GM21825 (cell line): ENCODE data around the gene KIF5A.
A peak's percentile ranks its signal among the peaks of the same experiment; 100 is the strongest.

Source experiments
- ATAC-seq: cut with Tn5 transposase; IDR thresholded peaks from one replicate; pipeline ENCODE4 v1.9.1; 2021; ENCODE audit warnings: mild to moderate bottlenecking, moderate library complexity; ENCODE audit not compliant: unreplicated experiment

The KIF5A gene

DNA sequence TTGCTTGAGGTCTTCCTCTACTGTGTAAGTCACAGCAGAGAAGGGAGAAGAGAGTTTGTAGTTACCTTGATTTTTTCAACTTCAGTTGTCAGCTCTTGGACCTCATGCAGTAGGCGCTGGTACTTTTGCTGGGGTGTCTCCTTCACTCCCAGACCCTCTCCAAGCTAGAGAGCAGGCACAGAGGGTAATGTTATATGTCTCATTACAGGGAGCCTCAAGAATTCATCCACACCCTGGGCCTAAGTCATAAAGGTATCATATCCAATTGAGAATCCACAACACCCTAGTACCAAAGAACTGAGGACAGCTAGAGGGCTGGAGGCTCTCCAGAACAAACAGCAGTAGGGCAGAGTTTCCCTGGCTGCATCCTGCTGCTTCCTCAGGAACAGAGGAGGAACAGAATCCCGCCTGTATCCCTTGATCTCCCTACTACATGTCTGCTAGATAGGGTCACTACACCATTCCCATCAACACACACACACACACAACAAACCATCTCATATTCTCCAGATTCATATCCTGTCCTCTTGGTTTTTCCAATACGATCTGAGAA lies 14.8 kb upstream of the KIF5A start:
- ATAC-seq: no peak

- ATAC-seq: no peak
These were observed 13.9 kb upstream of the KIF5A start for GRCh38 chr12:57535764-57536596.

- no peak for ATAC-seq
These were observed 13.3 kb upstream of the KIF5A start for GRCh38 chr12:57536597-57536942.

DNA sequence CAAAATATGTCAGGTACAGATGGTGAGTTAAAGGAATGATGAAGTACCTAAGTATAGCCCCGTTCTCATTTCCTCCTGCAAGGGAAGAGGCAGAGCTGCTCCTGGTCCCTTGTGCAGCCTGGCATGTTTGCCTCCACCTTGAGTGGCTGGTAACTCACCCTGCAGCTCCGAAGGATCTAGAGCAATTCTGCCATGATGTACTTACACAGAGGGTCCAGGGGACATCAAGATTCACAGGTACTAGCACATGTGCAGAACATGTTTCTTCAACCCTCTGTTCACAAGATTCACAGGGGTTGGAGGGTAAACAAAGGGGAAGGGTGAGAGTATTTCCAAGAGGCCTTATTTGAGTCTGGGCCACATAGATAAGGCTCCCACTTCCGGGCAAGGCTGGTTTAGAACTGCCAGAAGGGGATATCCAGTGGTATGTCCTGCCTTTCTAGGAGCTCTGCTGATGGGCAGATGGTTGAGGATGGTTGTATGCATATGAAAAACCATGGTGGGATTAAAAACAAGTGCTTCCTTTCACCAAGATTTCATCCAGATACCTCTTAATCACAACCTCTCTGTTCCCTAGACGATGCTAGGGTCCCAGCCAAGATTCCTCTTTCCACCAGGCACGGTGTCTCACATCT lies 10.6 kb upstream of the KIF5A start:
- no peak for ATAC-seq

DNA sequence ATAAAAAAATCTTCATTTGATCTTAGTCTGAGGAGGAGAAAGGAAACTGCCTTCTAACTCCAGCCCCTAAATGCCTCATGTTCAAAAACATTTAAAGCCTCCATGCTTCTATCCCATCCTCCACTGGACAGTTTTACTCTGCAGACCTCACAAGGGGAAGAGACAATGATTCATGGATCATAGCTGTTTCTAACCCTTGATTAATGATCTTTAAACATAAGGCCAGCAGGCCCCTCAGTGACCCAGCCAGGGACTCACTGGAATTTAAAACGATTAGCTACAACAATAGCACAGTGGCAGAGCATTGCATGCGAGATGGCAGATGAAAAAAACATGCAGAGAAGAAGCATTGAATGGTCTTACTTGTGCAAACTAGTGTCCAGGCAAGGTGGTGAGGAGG lies 8.8 kb upstream of the KIF5A start:
- ATAC-seq: no peak

- ATAC-seq: no peak
These were observed 8.1 kb upstream of the KIF5A start for GRCh38 chr12:57541717-57542116.

DNA sequence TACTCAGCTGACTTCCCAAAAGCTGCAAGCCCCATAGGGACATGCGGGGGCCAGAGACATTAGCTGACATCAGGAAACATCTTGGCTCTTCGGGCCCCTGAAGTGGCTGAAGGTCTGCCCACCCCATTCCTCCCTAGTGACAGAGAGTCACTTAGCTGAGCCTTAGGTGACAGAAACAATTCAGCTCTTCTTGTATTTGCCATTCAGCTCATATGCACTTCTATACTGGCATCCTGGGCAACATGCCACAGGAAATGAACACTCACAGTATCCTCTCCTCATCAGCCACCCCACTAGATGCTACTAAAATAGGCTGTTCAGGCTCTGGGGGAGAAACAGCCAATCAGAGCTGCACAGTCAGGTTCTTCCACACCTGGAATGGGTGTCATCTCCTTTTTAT lies 6.3 kb upstream of the KIF5A start:
- ATAC-seq: no peak

DNA sequence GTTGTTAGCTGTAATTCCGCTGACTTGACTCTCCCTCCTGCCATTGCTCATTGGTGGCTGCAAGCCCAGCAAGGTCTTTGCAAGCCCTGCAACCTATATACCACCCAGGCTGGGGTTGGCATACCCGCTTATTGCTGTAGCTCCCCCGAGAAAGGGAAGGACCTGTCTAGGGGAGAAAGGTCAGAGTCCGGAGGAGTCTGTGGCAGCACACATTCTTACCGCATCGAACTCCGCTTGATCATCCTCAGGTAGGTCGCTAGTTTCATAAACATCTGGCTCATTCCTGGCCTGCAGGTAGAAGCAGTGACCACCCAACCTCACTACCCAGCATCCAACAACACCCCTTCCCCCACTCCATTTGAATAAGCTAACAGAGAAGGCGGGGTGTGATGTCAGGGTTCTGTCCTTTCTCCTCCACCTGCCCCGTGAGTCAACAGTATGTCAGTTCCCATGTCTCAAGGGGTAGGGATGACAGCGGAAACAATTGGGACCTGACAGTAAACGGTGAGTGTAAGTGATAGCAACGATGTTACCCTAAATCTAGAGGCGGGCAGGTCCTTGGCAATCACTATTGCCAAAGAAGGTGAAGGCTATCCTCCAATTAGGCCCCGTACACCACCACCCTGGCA lies 3.9 kb upstream of the KIF5A start:
- ATAC-seq: no peak

DNA sequence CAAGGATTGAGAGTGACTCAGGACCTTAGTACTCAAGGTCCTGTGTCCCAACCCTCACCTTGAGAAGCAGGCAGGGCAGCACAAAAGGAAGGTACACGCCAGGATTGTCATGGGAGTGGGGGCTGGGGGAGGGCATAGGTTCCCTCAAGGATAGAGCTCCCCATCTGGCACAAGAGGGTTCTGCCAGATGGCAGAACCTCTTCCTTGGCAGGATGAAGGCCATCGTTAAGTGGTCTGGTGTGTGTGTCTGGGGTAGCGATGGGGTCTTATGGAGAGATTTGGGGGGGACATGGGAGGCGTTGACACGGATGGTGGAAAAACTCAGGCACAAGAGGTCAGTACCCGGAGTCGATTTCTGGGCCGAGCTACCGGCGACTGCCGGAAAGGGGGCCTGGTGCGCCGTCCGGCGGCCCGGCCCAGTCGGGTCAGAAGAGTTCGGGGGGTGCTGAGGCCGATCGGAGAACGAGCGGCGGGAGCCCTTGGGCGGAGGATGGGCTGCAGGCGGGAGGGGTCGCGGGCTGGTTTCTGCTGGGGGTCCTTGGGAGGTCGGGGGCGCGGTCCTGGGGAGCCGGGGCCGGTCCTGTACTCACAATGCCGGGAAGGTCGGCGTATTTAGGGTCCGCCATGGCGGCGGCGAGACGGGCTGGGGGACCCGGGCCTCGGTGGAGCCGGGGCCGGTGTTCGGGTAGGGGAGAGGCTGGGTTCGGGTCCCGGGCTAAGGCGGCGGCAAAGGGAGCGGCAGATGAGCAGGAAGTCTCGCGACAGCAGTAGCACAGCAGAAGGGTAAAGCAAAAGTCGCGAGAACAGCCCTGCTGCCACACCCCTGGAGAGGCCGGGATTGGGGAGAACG lies 3.2 kb upstream of the KIF5A start, which contains the start of gene DCTN2:
Gene DCTN2, minus strand, starts transcription at position 755 of the 850 bp plus-strand sequence. Its CDS starts 129 bp downstream, at position 626.
- peak; percentile 97 for ATAC-seq

DNA sequence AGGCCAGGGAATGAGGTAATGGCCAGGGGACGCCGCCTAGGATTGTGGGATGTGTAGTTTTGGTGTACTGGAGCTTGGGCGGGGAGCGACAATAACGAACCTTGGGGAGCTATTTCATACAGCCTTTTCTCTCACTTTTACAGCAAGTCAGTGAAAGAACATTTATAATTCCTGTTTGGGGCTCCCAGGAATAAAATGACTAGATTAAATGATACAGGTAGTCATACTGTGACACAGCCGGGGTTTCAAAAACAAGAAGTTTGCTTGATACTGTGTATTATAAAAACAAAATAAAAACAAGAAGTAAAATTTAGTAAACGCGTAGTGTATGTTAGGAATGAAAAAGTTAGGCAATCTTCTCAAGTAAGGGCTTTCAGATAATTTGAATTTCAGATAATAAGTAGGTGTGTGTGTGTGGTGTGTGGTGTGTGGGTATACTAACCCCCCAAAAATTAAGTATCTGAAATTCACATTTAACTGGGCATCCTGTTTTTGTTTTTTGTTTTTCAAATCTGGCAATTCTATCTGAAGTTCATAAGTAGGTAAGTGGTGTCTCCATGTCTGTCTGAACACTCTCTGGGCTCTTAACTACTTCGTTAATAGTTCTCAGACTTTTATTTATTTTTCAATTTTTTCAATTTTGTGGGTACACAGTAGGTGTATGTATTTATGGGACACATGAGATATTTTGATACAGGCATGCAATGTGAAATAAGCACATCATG lies 2.4 kb upstream of the KIF5A start:
- no peak for ATAC-seq

DNA sequence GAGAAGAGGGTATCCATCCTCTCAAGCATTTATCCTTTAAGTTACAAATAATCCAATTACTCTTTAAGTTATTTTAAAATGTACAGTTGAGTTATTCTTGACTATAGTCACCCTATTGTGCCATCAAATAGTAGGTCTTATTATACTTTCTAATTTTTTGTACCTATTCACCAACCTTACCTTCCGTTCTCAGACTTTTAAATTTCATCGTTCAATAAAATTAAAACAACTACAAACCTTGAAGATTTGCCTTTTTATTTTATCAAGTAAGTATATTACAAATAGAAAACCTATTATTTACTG lies 1.9 kb upstream of the KIF5A start:
- ATAC-seq: no peak

DNA sequence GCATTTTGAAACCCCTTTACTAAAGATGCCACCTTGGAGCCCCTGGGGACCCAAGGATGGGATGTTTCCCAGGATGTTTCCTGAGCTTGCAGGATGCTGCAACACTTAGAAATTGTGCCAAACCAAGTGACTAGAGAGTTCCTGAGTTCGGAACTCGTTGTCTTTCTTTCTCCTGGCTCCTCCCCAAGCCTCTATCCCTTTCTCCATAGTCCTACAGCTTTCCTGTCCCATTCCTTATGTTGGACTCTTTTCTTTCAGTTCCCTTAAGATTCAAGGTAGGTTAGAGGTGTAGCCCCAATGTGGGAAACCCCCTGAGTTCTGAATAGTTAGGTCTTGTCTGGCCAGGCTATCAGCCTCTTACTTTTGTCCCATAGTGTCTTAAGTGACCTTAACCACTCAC lies 1.4 kb upstream of the KIF5A start:
- no peak for ATAC-seq

DNA sequence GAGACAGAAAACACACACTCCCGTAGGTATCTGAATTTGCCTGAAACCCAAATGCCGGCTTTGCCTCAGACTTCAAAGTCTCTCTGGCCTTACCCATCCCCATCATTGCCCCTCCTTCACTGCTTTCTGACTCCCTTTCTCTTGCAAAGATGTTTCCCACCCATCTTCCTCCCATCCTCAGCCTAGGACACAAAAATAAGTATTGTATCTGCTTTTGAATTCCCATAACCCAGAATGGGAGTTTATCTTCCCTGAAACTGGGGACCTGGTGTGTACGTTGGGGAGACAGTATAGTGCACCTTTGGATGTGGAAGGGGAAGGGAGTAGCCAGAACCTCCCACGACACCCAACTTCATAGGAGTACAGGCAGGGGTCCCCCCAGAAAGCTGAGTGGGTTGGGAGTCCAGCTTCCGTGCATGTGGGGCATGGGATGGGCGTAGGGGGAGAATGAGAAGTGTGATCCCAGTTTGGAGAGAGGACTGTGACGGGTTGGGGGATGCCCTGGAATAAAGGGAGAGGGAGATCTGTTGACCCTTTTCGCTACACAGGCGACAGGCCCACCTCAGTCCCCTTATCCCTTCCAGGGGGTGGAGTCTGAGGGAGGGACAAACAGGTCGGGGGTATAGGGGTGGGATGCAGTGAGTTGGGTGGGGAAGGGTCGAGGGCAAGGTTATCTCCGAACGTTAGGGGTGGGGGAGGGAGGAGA lies 488 bp upstream of the KIF5A start:
- ATAC-seq: no peak

DNA sequence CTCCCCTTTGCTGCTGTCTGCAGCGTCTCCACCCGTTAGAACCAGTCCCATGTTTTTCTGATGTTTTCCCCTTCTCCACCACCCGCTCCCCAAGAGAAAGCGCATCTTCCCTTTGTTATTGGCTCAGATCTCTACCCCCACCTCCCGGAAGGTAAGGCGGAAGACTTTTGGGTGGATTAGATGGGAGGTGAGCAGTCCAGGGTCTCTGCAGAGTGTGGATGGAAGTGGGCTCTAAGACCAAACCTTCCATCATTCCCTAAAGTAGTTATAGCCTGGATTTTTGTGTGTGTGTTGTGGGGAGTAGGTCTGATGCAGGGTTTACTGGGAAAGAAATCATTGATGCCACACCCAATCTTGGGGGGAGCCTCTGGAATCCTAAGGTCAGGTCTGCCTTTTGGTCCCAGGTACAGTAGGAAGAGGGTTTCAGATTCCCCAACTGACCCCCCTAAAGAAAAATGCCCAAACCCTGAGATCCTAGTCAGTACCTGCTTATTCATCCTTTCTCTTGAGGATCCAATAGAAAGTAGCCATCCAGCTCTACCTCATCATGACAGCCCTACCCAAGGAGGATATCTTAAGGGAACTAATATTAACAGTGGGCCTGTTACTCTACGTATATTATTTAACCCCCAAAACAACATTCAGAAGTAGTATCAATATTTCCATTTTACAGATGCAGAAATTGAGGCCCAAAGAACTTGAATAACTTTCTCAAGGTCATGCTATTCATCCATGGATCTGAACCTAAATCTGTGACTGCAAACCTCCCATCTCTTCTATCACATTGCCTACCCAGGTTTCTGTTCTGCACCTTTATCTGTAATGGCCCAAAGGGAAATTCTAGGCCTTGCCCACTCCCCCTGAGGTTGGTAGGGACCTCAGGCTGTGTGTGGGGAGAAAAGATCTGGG lies 1.1 kb downstream of the KIF5A start:
- no peak for ATAC-seq

DNA sequence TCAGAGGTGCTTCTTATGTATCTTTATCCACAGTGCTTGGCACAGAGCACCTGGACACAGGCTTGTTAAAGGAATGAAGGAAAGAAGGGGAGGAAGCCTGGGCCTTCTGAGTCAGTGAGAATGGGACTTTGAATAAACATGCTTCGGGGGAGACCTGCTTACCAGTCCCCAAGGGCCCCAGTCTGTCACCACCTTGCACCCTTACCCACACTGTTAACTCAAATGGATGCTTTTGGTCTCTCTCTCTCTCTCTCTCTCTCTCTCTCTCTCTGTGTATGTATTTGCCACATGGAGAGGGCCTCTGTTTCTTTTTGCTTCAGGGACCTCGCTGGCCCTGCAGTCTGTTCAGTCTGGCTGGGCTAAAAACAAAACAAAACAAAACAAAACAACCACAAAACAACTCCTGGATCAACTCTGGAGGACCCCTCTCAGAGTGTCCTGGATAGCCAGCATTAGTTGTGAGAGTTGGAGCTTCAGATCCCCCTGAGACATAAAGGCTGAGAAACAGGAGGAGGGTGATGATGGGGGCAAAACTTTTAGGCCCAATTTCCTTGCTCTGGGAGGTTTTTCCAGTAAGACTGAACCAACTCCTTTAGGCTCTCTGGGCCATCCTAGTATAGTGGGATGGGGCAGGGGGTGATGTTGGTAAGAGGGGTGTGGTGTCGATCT lies 1.9 kb downstream of the KIF5A start:
- ATAC-seq: no peak

DNA sequence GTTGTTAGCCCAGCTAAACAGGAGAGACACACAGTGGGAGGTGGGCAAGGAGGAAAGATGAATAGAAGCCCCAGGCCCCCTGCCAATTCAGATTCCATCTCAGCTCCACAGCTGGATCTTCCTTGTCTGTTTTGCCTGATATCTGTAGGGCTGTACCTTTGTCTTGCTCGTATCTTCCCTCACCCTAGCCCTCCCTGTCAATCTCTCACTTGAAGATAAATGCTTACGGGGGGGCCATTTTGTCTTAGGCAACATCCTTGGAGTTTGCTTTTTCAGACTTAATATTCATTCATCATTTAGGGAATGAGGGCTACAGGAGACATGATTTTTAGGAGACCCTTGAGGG lies 2.4 kb downstream of the KIF5A start:
- ATAC-seq: no peak

DNA sequence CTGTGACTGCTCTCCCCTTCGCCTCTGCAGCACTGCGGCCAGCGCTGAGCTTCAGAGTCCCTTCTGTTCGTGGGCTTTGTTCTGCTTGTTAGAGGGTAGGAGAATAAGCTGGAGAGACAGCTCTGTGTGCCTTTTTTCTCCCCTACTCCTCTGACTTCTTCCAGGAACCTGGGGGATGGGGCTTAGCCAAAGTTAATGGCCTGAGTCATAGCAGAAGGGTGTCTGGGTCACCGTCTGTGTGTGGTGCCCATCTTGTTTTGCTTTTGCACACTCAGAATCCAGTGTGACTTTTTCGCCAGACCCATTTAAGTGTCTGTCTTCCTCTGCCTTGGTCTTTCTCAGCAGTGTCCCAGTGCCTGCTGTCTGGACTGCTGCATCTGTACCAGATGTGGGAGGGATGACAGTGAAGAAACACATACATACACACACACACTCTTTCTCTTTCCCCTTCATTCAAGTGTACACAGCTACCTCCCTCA lies 3.0 kb downstream of the KIF5A start:
- no peak for ATAC-seq
